ENCODE data around the gene ORAI1.

Gene ORAI1

GRCh38 chr12:121688966-121689365 lies 62.6 kb downstream of the ORAI1 start:
- H3K4me3 ChIP-seq (replicated peaks; ENCODE audit: low read depth, low read length), result no peak overlapping the region
- TF ChIP-seq CTCF (IDR thresholded peaks at IDR 0.05; ENCODE audit: low read depth, low read length, missing control alignments), result no peak
- DNase-seq (ENCODE audit: extremely low read depth, low read depth), result no peak

- TF ChIP-seq CTCF (IDR thresholded peaks at IDR 0.05; ENCODE audit: low read depth, low read length, missing control alignments), result no peak
- no peak for DNase-seq (ENCODE audit: extremely low read depth, low read depth)
- no peak overlapping the region for H3K4me3 ChIP-seq (replicated peaks; ENCODE audit: low read depth, low read length)
These were observed 63.1 kb downstream of the ORAI1 start for GRCh38 chr12:121689430-121689829.
